Fibroblast of pulmonary artery (primary cell): ENCODE measurements around the gene EXT2.

Source experiments
- DNase-seq: peaks from one replicate; pipeline ENCODE4 v3.0.0-alpha.2; 2010; ENCODE audit warnings: low read depth
- H3K4me3 ChIP-seq: replicated peaks from 2 replicates; pipeline ENCODE4 v1.5.1; 2011; ENCODE audit warnings: low read depth, mild to moderate bottlenecking, control low read depth, low read length, moderate library complexity
- TF ChIP-seq, protein P1 (sequence below): IDR thresholded peaks from 2 replicates; pipeline ENCODE4 v1.5.1; 2011; ENCODE audit warnings: mild to moderate bottlenecking, control low read depth, low read length, inconsistent platforms; ENCODE audit errors: missing control alignments

The EXT2 gene

DNA sequence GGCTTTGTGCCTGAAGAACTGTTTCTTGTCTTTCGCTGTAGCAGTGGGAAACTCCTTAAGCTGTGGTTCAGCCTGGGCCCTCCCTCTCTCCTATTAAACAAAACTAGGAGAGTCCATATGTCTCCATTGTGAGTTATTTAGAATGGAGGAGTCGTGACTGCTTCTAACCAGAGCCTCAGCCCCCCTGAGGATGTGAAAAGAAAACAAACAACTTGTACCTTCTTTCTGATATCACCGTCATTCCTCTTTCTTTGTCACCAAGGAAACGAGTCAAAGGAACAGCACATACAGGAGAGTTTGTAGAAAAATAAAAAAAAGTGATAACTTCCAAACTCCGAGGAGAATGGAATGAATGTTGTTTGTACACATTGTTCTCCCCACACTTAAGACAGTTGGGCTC is 11.6 kb upstream of the EXT2 start:
- TF ChIP-seq, protein P1, sequence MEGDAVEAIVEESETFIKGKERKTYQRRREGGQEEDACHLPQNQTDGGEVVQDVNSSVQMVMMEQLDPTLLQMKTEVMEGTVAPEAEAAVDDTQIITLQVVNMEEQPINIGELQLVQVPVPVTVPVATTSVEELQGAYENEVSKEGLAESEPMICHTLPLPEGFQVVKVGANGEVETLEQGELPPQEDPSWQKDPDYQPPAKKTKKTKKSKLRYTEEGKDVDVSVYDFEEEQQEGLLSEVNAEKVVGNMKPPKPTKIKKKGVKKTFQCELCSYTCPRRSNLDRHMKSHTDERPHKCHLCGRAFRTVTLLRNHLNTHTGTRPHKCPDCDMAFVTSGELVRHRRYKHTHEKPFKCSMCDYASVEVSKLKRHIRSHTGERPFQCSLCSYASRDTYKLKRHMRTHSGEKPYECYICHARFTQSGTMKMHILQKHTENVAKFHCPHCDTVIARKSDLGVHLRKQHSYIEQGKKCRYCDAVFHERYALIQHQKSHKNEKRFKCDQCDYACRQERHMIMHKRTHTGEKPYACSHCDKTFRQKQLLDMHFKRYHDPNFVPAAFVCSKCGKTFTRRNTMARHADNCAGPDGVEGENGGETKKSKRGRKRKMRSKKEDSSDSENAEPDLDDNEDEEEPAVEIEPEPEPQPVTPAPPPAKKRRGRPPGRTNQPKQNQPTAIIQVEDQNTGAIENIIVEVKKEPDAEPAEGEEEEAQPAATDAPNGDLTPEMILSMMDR, result no peak
- peak; percentile 61 for DNase-seq
- no peak overlapping the region for H3K4me3 ChIP-seq

DNA sequence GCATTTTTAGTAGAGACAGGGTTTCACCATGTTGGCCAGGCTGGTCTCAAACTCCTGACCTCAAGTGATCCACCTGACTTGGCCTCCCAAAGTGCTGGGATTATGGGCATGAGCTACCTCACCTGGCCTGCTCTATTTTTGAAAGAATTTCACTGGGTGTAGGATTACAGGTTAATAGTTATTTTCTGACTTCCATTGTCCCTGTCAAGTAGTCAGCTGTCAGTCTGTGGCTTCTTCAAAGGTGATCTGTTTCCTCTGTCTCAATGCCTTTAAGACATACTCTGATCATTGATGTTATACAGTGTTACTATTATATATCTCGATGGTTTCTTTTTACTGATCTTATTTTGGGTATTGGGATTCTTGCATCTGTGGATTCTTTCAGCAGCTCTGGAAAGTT is 10.1 kb upstream of the EXT2 start:
- no peak overlapping the region for H3K4me3 ChIP-seq
- DNase-seq, result no peak
- TF ChIP-seq, protein P1, result no peak

DNA sequence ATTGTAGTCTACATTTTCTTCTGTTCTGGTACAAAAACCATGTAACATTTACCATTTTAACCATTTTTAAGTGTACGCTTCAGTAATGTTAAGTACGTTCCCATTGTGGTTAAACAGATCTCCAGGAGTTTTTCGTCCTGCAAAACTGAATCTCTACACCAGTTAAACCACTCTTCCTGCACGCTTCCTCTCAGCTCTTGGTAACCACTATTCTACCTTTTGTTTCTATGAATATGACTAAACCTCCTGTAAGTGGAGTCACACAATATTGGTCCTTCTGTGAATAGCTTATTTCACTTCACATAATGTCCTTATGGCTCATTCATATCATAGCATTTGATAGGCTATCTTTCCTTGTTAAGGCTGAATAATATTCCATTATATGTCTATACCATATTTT is 7.1 kb upstream of the EXT2 start:
- DNase-seq, result no peak
- TF ChIP-seq, protein P1, result no peak
- H3K4me3 ChIP-seq, result no peak overlapping the region

DNA sequence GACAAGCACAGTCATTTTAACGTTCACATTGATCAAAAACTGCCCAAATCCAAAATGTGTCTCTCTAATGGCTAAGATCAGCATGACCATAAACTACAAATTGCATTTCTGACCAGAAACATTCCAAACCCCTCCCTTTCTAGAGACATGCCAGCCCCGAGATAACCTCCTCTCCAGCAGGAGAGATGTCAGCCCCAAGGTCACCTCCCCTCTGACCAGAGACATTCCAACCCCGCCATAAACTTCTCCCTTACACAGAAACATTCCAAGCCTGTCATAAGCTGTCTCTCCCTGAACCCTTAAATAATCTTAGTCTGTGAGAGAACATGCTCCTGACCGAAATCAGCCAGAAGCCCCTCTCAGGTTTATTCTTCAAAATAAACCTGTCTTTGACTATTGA is 6.6 kb upstream of the EXT2 start:
- H3K4me3 ChIP-seq, result no peak overlapping the region
- TF ChIP-seq, protein P1, result no peak
- DNase-seq, result no peak

DNA sequence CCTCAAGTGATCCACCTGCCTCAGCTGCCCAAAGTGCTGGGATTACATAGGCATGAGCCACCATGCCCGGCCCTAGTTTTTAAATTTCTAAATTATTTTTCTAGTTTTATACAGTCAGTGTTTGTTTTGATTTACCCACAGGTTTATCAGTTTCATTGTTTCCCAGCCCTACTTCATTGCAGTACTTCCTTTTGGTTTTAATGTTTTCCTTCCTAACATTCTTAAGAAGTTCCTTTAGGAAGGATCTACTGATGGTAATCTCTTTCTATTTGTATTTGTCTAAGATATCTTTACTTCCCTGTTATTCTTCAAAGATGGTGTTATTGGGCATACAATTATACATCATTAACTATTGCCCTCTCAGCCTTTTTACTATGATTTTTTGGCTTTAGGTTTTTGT is 4.9 kb upstream of the EXT2 start:
- no peak for DNase-seq
- TF ChIP-seq, protein P1, result no peak
- no peak overlapping the region for H3K4me3 ChIP-seq

DNA sequence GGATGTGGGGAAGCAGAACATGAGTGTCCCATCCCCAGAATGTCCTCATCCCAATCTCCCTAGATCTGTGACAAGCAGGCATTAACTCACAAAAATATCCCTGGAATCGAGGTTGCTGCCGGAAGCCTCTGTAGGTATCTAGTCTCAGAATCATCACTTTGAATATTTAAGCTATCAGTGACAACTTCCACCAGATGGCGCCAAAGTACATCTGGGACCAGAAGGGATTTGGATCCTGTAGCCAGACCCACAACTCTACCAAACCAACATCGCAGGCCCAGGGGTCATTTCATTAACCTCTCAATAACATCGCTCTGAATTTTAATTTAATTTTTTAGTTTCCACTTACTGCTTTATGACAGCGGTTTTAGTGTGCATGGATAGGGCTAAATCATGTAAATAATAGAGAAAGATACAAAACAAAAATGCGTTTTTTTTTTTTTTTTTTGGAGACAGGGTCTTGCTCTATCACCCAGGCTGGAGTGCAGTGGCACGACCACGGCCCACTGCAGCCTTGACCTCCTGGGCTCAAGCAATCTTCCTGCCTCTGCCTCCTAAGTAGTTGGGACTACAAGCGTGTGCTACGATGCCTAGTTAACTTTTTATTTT is 1.1 kb upstream of the EXT2 start:
- TF ChIP-seq, protein P1, result peak; percentile 79
- peak; percentile 89 for DNase-seq
- H3K4me3 ChIP-seq, result no peak overlapping the region
